Ovary (tissue), 9 donors: ENCODE data around the gene TAF4. TPM values are rescaled to one million over a fixed set of nuclear protein-coding genes. Genes with fewer than 3 reads are reported as not detected.
"Not testable (repeated sequence)": the region's sequence is repeated elsewhere in the genome, so short reads cannot be mapped to it uniquely, and the experiment has no call there.

Experiments
- DNase-seq, 5 donors: peaks; one replicate each; pipeline ENCODE4 v3.0.0-alpha.2; 2019 to 2020
- H3K27ac ChIP-seq, 2 donors: fragments of 200-600 bp; one replicate each; pipeline versions ENCODE4 v1.5.1 to v1.8.0; 2019 to 2022
- H3K27me3 ChIP-seq: fragments of 200-600 bp; one replicate; pipeline ENCODE4 v1.8.0; 2022
- H3K36me3 ChIP-seq: fragments of 200-600 bp; sonication (generic); one replicate; pipeline ENCODE4 v1.5.1; 2019
- H3K4me1 ChIP-seq: one replicate; pipeline ENCODE4 v1.8.1; 2013; ENCODE audit warnings: mild to moderate bottlenecking, moderate library complexity; ENCODE audit not compliant: insufficient read depth
- H3K4me3 ChIP-seq: fragments of 200-600 bp; sonication (generic); one replicate; pipeline ENCODE4 v1.5.1; 2017
- H3K9me3 ChIP-seq, 2 donors: fragments of 200-600 bp in 1 of 2; sonication (generic) in 1 of 2; one replicate each; pipeline versions ENCODE4 v1.5.1 to v1.8.1; 2013 to 2019; ENCODE audit warnings: mild to moderate bottlenecking in 1 of 2, moderate library complexity in 1 of 2
- EP300 ChIP-seq: sonication (generic); formaldehyde crosslinking; IDR thresholded peaks from one replicate; pipeline ENCODE4 v1.6.1; 2017; ENCODE audit warnings: antibody characterized with exemption
- POLR2A ChIP-seq: fragments of 450-650 bp; IDR thresholded peaks from one replicate; pipeline ENCODE4 v1.6.1; 2017; ENCODE audit warnings: antibody characterized with exemption, mild to moderate bottlenecking, moderate library complexity
- WGBS, 3 donors: extraction: QIAGEN DNeasy Blood & Tissue Kit in 1 of 3; methylation state at CpG; one replicate each; pipeline versions ENCODE4 v1.1.5 to v1.1.7; 2013 to 2017; 5-methylcytosine and 5-hydroxymethylcytosine counted together
- intact Hi-C, 4 donors: fragments of 100-400 bp; cut with DNase I; formaldehyde crosslinking; loops; one replicate each; pipeline versions ENCODE4 v1.11.0 to v1.15.1; 2022 to 2023
- polyA plus RNA-seq, 2 donors: library from polyadenylated mRNA; stranded (reverse); fragments of 200-250 nt in 1 of 2; fragments of 350-450 nt in 1 of 2; fragmentation: Illumina TruSeq in 1 of 2; extraction: RNeasy Lipid Tissue Mini Kit (QIAGEN cat#74804) in 1 of 2; gene quantifications; one replicate each; pipeline ENCODE4 v1.2.3, GENCODE V29; 2013 to 2014
- total RNA-seq, 7 donors: library from RNA; depleted of rRNA in 2 of 7; stranded (reverse); fragments of >200 nt in 2 of 7; fragmentation: NEBNext Ultra II Directional in 3 of 7; extraction: Animal tissue kit (Norgen Biotek cat#: 25700) in 3 of 7; gene quantifications; one replicate each; pipeline versions ENCODE4 v1.1.0 to v1.2.4, GENCODE V29; 2016 to 2023
- TF ChIP-seq, protein P1 (sequence below), 3 donors: fragments of 450-650 bp in 2 of 3; fragments of 200-600 bp in 1 of 3; IDR thresholded peaks; one replicate each; pipeline versions ENCODE4 v1.5.1 to v1.8.0; 2016 to 2022; ENCODE audit warnings: antibody characterized with exemption in 3 of 3, mild to moderate bottlenecking in 1 of 3
- donor health status: DM: no; HTN: no; CAD: no; lungs with moderate emphysema.
- donor health status: DM: no; HTN: no; CAD: no.
- donor health status: Bipolar disorder and iron deficiency.
- donor health status: DM: yes; HTN: yes; CAD: no.
- donor health status: DM: no; HTN: no; CAD: no.
- donor health status: DM: yes; HTN: yes; CAD: no.

The TAF4 gene
- total and polyA plus RNA-seq, 9 donors: 9.3 to 34.7 (median 19.8) TPM

DNA sequence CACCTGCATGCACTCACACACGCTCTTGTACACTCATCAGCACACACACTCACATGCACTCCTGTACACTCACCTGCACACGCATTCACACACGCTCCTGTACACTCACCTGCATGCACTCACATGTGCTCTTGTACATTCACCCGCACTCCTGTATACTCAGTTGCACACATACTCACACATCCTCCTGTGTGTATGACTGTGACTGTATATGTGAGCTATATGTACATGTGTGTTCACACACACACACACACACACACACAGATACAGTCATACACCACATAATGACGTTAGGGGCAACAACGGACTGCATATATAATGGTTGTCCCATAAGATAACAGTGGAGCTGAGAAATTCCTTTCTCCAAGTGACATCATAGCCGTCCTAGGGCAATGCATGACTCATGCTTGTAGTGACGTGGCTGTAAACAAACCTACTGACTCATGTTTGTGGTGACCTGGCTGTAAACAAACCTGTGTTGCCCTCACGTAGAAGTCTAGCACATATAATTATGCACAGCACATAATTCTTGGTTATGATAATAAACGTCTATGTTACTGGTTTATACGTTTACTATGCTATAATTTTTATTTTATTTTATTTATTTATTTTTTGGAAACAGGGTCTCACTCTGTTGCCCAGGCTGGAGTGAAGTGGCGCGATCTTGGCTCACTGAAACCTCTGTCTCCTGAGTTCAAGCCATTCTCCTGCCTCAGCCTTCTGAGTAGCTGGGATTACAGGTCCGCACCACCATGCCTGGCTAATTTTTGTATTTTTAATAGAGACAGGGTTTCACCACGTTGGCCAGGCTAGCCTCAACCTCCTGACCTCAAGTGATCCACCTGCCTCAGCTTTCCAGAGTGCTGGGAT lies 22.8 kb upstream of the TAF4 start:
- no peak for TF ChIP-seq POLR2A
- no peak for TF ChIP-seq EP300
- TF ChIP-seq, protein P1, sequence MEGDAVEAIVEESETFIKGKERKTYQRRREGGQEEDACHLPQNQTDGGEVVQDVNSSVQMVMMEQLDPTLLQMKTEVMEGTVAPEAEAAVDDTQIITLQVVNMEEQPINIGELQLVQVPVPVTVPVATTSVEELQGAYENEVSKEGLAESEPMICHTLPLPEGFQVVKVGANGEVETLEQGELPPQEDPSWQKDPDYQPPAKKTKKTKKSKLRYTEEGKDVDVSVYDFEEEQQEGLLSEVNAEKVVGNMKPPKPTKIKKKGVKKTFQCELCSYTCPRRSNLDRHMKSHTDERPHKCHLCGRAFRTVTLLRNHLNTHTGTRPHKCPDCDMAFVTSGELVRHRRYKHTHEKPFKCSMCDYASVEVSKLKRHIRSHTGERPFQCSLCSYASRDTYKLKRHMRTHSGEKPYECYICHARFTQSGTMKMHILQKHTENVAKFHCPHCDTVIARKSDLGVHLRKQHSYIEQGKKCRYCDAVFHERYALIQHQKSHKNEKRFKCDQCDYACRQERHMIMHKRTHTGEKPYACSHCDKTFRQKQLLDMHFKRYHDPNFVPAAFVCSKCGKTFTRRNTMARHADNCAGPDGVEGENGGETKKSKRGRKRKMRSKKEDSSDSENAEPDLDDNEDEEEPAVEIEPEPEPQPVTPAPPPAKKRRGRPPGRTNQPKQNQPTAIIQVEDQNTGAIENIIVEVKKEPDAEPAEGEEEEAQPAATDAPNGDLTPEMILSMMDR (IDR thresholded peaks at IDR 0.05): no peak
- peaks cover 0 to 3% of the 10 kb centered on the region in 2 donors for H3K9me3 ChIP-seq
- no peaks in the 10 kb centered on the region for H3K4me1 ChIP-seq
- H3K27ac ChIP-seq: no peak overlapping the region
- DNase-seq: no peak
- no peaks in the 10 kb centered on the region for H3K36me3 ChIP-seq
- no peak overlapping the region for H3K4me3 ChIP-seq
- H3K27me3 ChIP-seq: no peaks in the 10 kb centered on the region
- intact Hi-C loops: no loop called here
- 53 to 57% (median 55%) methylated on average over 15 of the region's 15 CpGs for WGBS, 3 donors

DNA sequence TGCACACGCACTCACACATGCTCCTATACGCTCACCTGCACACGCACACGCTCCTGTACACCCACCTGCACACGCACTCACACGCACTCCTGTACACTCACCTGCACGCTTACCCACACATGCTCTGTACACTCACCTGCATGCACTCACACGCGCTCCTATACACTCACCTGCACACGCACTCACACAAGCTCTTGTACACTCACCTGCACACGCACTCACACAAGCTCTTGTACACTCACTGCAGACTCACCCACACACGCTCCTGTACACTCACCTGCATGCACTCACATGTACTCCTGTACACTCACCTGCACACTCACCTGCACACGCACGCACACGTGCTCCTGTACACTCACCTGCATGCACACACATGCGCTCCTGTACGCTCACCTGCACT lies 22.0 kb upstream of the TAF4 start:
- DNase-seq: no peak
- Histone ChIP-seq H3K9me3 (no peaks in the 10 kb centered on the region), H3K4me3 (no peak overlapping the region), H3K27me3 (no peaks in the 10 kb centered on the region), H3K4me1 (no peaks in the 10 kb centered on the region), H3K27ac (no peak overlapping the region), H3K36me3 (no peaks in the 10 kb centered on the region)
- TF ChIP-seq POLR2A (no peak), EP300 (no peak)
- 82 to 93% (median 87%) methylated on average over 17 of the region's 17 CpGs for WGBS, 3 donors
- intact Hi-C loops: no loop called here

DNA sequence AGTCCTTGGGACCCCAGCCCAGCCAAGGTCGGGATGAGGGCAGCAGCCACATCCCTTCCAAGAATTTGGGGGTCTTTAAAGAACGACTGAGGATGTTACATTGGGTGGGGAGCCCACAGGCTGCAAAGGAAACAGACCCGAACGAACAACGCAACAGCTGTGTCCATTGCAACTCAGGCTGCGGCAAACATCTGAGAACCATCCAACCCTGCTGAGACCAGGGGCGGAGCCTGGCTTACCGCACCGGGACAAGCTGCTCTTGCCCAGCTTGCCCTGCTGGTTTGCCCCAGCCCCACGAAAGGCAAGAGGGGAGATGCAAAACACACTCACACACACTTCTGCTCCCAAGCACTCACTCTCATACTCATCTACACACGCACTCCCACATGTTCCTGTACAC lies 21.5 kb upstream of the TAF4 start:
- no peak overlapping the region for H3K4me3 ChIP-seq
- no peak overlapping the region for H3K27ac ChIP-seq
- H3K4me1 ChIP-seq: no peaks in the 10 kb centered on the region
- intact Hi-C loops: no loop called here
- WGBS, 3 donors: 15 to 29% (median 17%) methylated on average over 11 of the region's 11 CpGs
- H3K9me3 ChIP-seq: no peaks in the 10 kb centered on the region
- no peak for DNase-seq
- no peaks in the 10 kb centered on the region for H3K27me3 ChIP-seq
- no peaks in the 10 kb centered on the region for H3K36me3 ChIP-seq
- TF ChIP-seq POLR2A (no peak), EP300 (no peak)
- TF ChIP-seq, protein P1 (IDR thresholded peaks at IDR 0.05): no peak

DNA sequence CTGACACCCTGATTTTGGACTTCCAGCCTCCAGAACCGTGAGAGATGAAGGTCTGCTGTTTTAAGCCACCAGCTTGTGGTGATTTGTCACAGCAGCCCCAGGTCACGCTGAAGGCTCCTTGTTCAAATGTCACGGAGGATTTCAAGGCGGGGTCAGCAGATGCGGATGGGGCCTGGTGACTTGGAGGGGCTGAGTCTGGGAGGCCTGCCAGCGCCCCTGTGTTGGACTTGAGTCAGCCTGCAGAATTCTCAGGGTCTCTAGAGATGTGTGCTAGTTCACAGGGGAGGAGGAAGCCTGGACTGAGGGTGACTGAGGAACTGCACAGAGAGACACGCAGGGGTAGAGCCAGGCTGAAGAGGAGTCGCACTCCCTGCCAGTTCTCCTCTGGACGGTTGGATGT lies 19.5 kb upstream of the TAF4 start:
- H3K27ac ChIP-seq: no peak overlapping the region
- no peaks in the 10 kb centered on the region for H3K4me1 ChIP-seq
- no peak for DNase-seq
- no peaks in the 10 kb centered on the region for H3K9me3 ChIP-seq
- no peaks in the 10 kb centered on the region for H3K36me3 ChIP-seq
- H3K4me3 ChIP-seq: no peak overlapping the region
- intact Hi-C loops: no loop called here
- H3K27me3 ChIP-seq: no peaks in the 10 kb centered on the region
- TF ChIP-seq, protein P1 (IDR thresholded peaks at IDR 0.05): no peak
- WGBS, 3 donors: 71 to 77% (median 72%) methylated on average over 9 of the region's 9 CpGs

DNA sequence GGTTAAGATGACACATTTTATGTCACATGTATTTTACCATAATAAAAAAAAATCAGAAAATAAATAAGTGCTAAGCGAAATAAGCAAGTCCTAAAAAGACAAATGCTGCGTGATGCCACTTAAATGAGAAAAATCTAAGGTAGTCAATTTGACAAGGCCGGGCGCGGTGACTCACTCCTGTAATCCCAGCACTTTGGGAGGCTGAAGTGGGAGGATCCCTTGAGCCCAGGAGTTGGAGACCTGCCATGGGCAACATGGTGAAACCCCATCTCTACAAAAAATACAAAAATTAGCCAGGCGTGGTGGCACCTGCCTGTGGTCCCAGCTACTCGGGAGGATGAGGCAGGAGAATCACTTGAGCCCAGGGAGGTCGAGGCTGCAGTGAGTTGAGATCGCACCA lies 18.5 kb upstream of the TAF4 start:
- 89 to 91% (median 91%) methylated on average over 9 of the region's 9 CpGs for WGBS, 3 donors
- intact Hi-C loops, H3K27me3 ChIP-seq, H3K9me3 ChIP-seq, DNase-seq, H3K36me3 ChIP-seq, H3K27ac ChIP-seq, H3K4me1 ChIP-seq, H3K4me3 ChIP-seq: not testable (repeated sequence)
